Nephron (organoid): ENCODE data around the gene GEMIN8.

ENCODE experiments used
- H3K27ac Mint-ChIP-seq, 3 experiments: 2 replicates each; pipeline ENCODE4 v1.8.0; 2020; ENCODE audit warnings: mixed read lengths in 3 of 3, mild to moderate bottlenecking in 2 of 3, moderate library complexity in 1 of 3
- H3K27me3 Mint-ChIP-seq: 2 replicates; pipeline ENCODE4 v1.8.0; 2021; ENCODE audit warnings: low read depth, mild to moderate bottlenecking, moderate library complexity, mixed read lengths
- H3K36me3 Mint-ChIP-seq: 2 replicates; pipeline ENCODE4 v1.8.0; 2020; ENCODE audit warnings: low read depth, mixed read lengths
- H3K4me1 Mint-ChIP-seq: 2 replicates; pipeline ENCODE4 v1.8.0; 2020; ENCODE audit warnings: mixed read lengths
- H3K4me3 Mint-ChIP-seq, 3 experiments: 2 replicates each; pipeline ENCODE4 v1.8.0; 2020; ENCODE audit warnings: mild to moderate bottlenecking in 3 of 3, mixed read lengths in 3 of 3, moderate library complexity in 2 of 3
- H3K9me3 Mint-ChIP-seq: 2 replicates; pipeline ENCODE4 v1.8.0; 2020; ENCODE audit warnings: mixed read lengths
- TF ChIP-seq, protein P1 (sequence below), 3 experiments: fragments of 200-600 bp; sonication (generic); IDR thresholded peaks; one replicate each; pipeline ENCODE4 v1.5.0; 2021; ENCODE audit warnings: antibody characterized with exemption in 3 of 3; ENCODE audit not compliant: unreplicated experiment in 3 of 3

The GEMIN8 gene

DNA sequence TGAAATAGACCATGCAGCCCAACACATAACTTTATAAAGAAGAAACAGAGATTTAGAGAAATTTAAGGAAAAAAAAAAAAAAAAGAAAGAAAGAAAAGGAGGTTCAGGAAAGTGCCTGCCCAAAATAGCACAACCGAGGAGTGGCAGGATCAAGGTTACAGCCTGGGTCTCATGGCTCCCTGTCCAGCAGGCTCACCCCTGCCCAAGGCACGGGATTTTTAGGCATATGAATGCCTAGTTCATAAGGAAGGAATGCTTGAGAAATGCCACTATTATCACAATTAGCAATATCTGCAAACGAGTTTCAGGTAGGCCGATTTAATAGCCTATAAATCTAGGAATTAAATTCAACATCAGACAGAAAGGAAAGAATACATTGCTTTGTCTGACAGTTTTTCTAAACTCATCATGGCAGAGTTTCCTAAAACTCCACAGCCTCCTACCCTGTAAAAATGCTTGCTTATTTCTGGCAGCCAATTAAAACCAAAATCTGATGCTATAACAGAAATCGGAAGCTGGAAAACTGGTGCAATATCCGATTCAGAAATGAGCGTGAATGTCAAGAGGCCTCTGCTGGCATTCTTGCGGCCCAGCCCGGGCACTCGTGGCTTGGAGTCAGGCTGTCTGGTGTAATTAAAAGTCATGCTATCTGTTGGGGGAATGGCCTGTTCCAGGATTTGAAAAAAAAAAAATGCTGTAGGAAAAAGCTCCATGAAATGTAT lies 63.5 kb downstream of the GEMIN8 start:
- TF ChIP-seq, protein P1, sequence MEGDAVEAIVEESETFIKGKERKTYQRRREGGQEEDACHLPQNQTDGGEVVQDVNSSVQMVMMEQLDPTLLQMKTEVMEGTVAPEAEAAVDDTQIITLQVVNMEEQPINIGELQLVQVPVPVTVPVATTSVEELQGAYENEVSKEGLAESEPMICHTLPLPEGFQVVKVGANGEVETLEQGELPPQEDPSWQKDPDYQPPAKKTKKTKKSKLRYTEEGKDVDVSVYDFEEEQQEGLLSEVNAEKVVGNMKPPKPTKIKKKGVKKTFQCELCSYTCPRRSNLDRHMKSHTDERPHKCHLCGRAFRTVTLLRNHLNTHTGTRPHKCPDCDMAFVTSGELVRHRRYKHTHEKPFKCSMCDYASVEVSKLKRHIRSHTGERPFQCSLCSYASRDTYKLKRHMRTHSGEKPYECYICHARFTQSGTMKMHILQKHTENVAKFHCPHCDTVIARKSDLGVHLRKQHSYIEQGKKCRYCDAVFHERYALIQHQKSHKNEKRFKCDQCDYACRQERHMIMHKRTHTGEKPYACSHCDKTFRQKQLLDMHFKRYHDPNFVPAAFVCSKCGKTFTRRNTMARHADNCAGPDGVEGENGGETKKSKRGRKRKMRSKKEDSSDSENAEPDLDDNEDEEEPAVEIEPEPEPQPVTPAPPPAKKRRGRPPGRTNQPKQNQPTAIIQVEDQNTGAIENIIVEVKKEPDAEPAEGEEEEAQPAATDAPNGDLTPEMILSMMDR (IDR thresholded peaks at IDR 0.05; ENCODE audit: unreplicated experiment in 3 of 3) = no peak
- no peaks in the 10 kb centered on the region for H3K36me3 Mint-ChIP-seq
- H3K9me3 Mint-ChIP-seq = peaks cover 7% of the 10 kb centered on the region
- H3K27ac Mint-ChIP-seq = peak overlapping the region; percentile 60 to 76 (median 64)
- H3K4me3 Mint-ChIP-seq = peak overlapping the region in 1 of 3 experiments; percentile 25
- H3K4me1 Mint-ChIP-seq = peaks cover 8% of the 10 kb centered on the region
- no peaks in the 10 kb centered on the region for H3K27me3 Mint-ChIP-seq

DNA sequence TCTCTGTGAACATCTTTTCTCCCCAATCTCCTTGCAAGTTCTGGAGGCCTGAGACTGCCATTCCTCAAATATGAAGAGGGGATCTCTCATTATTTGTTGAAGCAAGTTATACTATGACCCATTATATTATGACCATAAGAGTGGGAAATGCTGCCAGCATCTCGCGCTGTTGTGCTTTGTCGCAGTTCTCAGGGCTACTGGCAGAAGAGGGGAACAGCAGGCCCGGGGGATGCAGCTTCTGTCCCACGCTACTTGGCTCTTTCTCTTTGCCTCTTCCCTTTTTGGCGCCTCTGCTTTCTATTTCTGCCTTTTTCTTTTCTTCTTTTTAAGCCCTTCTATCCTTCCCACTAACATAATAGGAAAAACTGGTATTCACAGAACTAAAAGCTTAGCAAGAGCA lies 64.2 kb downstream of the GEMIN8 start:
- H3K4me3 Mint-ChIP-seq = no peak overlapping the region
- TF ChIP-seq, protein P1 (IDR thresholded peaks at IDR 0.05; ENCODE audit: unreplicated experiment in 3 of 3) = no peak
- no peak overlapping the region for H3K27ac Mint-ChIP-seq
- peaks cover 7% of the 10 kb centered on the region for H3K9me3 Mint-ChIP-seq
- no peaks in the 10 kb centered on the region for H3K36me3 Mint-ChIP-seq
- H3K4me1 Mint-ChIP-seq = peaks cover 8% of the 10 kb centered on the region
- H3K27me3 Mint-ChIP-seq = no peaks in the 10 kb centered on the region

DNA sequence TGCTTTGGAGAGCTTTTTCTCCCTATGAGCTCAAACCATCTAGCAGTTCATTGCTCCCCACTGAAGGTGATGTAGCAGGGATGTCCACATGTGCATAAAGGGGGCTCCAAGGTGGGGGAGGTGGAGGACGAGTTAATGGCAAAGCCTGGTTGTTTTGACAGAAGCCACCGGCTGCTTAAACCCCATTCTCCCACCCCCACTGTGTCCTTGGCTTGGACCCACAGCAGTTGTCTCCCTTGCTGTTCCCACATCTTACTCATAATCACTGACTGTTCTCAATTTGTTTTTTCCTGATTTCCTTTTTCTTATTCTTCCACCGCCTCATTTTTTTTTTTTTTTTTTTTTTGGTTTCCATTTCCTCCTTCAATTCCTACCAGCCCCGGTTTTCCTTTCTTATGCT lies 72.7 kb downstream of the GEMIN8 start:
- Mint-ChIP-seq H3K4me3 (no peak overlapping the region), H3K4me1 (no peaks in the 10 kb centered on the region), H3K36me3 (no peaks in the 10 kb centered on the region), H3K9me3 (peaks cover 22% of the 10 kb centered on the region), H3K27me3 (no peaks in the 10 kb centered on the region), H3K27ac (no peak overlapping the region)
- TF ChIP-seq, protein P1 (IDR thresholded peaks at IDR 0.05; ENCODE audit: unreplicated experiment in 3 of 3) = no peak
